GM19324 (cell line): ENCODE results near the gene RASGRF2.
"Not testable (repeated sequence)": the region's sequence is repeated elsewhere in the genome, so short reads cannot be mapped to it uniquely, and the experiment has no call there.

Experiments
- ATAC-seq: cut with Tn5 transposase; IDR thresholded peaks from one replicate; pipeline ENCODE4 v1.9.1; 2021; ENCODE audit warnings: mild to moderate bottlenecking, moderate library complexity; ENCODE audit not compliant: unreplicated experiment, low FRiP score

Gene RASGRF2

GRCh38 chr5:81256766-81257165 is 296.6 kb downstream of the RASGRF2 start:
- no peak for ATAC-seq

GRCh38 chr5:81262796-81263195 is 302.6 kb downstream of the RASGRF2 start:
- not testable (repeated sequence) for ATAC-seq

- no peak for ATAC-seq
Observed at GRCh38 chr5:81265101-81265500, 304.9 kb downstream of the RASGRF2 start.

GRCh38 chr5:81268521-81269196 is 308.5 kb downstream of the RASGRF2 start:
- ATAC-seq, result no peak

GRCh38 chr5:81269751-81270393 is 309.7 kb downstream of the RASGRF2 start:
- no peak for ATAC-seq

GRCh38 chr5:81270394-81271027 is 310.3 kb downstream of the RASGRF2 start:
- ATAC-seq, result not testable (repeated sequence)
